Thyroid gland (tissue), 4 donors: ENCODE measurements around the gene MORF4L1. TPM values are rescaled to one million over a fixed set of nuclear protein-coding genes. Genes with fewer than 3 reads are reported as not detected.

Source experiments
- DNase-seq, 2 donors: peaks; one replicate each; pipeline ENCODE4 v3.0.0-alpha.2; 2019
- H3K27ac ChIP-seq, 3 donors: fragments of 200-600 bp; sonication (generic); 1 replicate in 2 of 3; 2 replicates in 1 of 3; pipeline ENCODE4 v1.5.1; 2016 to 2019; ENCODE audit warnings: mild to moderate bottlenecking in 1 of 3, moderate library complexity in 1 of 3
- H3K27me3 ChIP-seq: fragments of 200-600 bp; sonication (generic); one replicate; pipeline ENCODE4 v1.5.1; 2019
- H3K36me3 ChIP-seq, 2 donors: fragments of 200-600 bp; sonication (generic); one replicate each; pipeline ENCODE4 v1.5.1; 2016 to 2019
- H3K4me1 ChIP-seq, 2 donors: fragments of 200-600 bp; sonication (generic); one replicate each; pipeline ENCODE4 v1.5.1; 2017 to 2019
- H3K4me3 ChIP-seq, 3 donors: fragments of 200-600 bp; sonication (generic); replicated peaks in 1 of 3; 1 replicate in 2 of 3; 2 replicates in 1 of 3; pipeline ENCODE4 v1.5.1; 2016; ENCODE audit warnings: mild to moderate bottlenecking in 1 of 3
- H3K9me3 ChIP-seq: fragments of 200-600 bp; sonication (generic); one replicate; pipeline ENCODE4 v1.5.1; 2017
- CTCF ChIP-seq, 6 experiments: fragments of 200-600 bp in 3 of 6; fragments of 450-650 bp in 3 of 6; sonication (generic) in 3 of 6; IDR thresholded peaks; one replicate each; pipeline ENCODE4 v1.5.1; 2016 to 2019; ENCODE audit warnings: antibody characterized with exemption in 6 of 6, mild to moderate bottlenecking in 2 of 6, inconsistent platforms in 1 of 6, moderate library complexity in 1 of 6
- POLR2A ChIP-seq, 2 donors: fragments of 450-650 bp; IDR thresholded peaks; one replicate each; pipeline ENCODE4 v1.6.1; 2017; ENCODE audit warnings: antibody characterized with exemption in 2 of 2, mild to moderate bottlenecking in 2 of 2, moderate library complexity in 1 of 2
- WGBS, 2 donors: methylation state at CpG; one replicate each; pipeline ENCODE4 v1.1.5; 2017; 5-methylcytosine and 5-hydroxymethylcytosine counted together
- intact Hi-C: fragments of 100-400 bp; cut with DNase I; formaldehyde crosslinking; loops from one replicate; pipeline ENCODE4 v1.15.1; 2023
- total RNA-seq, 4 donors: library from RNA; depleted of rRNA; stranded (reverse); fragments of >200 nt; gene quantifications; one replicate each; pipeline ENCODE4 v1.2.3, GENCODE V29; 2016

Gene MORF4L1
- total RNA-seq, 4 donors from 2014 or later: 264 to 326 (median 298) TPM

- DNase-seq: no peak
- Histone ChIP-seq H3K36me3 (no peaks in the 10 kb centered on the region), H3K27ac (no peak overlapping the region), H3K27me3 (no peaks in the 10 kb centered on the region), H3K4me1 (peaks cover 0 to 2% of the 10 kb centered on the region in 2 donors), H3K4me3 (no peak overlapping the region), H3K9me3 (no peaks in the 10 kb centered on the region)
- TF ChIP-seq POLR2A (IDR thresholded peaks at IDR 0.05) (no peak), CTCF (IDR thresholded peaks at IDR 0.05) (no peak)
- 90 to 94% methylated on average over 14 of the region's 14 CpGs for WGBS, 2 donors
- intact Hi-C loops: no loop called here
Measured at GRCh38 chr15:78928616-78929093, 56.0 kb downstream of the MORF4L1 start.

GRCh38 chr15:78929536-78930264, 57.0 kb downstream of the MORF4L1 start:
- no peak for DNase-seq
- Histone ChIP-seq H3K27ac (no peak overlapping the region), H3K4me3 (no peak overlapping the region), H3K4me1 (peaks cover 0 to 11% of the 10 kb centered on the region in 2 donors), H3K9me3 (no peaks in the 10 kb centered on the region), H3K36me3 (no peaks in the 10 kb centered on the region), H3K27me3 (no peaks in the 10 kb centered on the region)
- 85 to 87% methylated on average over 11 to 15 of the region's 16 CpGs for WGBS, 2 donors
- intact Hi-C loops: no loop called here
- TF ChIP-seq POLR2A (IDR thresholded peaks at IDR 0.05): no peak
- no peak for TF ChIP-seq CTCF (IDR thresholded peaks at IDR 0.05)

DNA sequence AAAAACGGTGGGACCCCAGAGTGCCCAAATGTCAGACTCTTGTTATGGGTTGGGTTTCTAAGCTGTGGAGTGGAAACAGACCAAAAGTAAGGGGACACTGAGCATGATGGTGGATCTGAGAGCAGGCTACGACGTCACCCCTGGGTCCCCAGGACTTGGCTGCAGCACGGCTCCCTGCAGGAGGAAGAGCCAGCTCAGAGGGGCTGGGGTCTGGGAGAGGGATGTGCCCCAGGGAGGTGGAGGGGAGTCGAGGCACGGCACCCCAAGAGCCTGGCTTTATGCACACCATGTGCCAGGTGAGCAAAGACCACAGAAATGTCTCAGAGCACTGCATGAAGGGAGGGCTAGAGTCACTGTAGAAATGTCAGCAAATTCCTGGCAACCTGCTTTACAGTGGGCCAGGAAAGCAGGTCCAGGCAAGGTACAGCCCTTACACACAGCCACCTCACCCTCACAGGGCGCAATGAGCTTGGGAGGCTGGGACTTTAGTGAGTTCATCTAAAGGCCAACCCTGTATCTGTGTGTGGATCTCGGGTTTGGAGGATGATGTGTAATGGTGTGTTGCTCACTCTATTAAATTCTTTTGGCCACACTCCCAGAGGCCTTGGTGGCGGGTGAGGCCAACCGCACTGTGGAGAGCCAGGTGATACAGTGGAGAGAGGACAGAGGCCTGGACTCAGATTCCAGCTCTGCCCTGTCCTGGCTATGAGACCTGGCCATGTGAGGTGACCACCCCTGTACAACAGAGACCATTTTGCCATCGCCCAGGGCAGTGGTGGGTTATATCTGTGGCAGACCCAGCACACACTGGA, 58.1 kb downstream of the MORF4L1 start:
- Histone ChIP-seq H3K36me3 (no peaks in the 10 kb centered on the region), H3K27me3 (no peaks in the 10 kb centered on the region), H3K9me3 (no peaks in the 10 kb centered on the region), H3K27ac (no peak overlapping the region), H3K4me3 (no peak overlapping the region), H3K4me1 (peaks cover 0 to 11% of the 10 kb centered on the region in 2 donors)
- intact Hi-C loops: no loop called here
- peak; percentile 27 to 38 for DNase-seq
- TF ChIP-seq CTCF (IDR thresholded peaks at IDR 0.05): no peak
- TF ChIP-seq POLR2A (IDR thresholded peaks at IDR 0.05): no peak
- 73 to 74% methylated on average over 9 to 10 of the region's 11 CpGs for WGBS, 2 donors

- WGBS, 2 donors: 88 to 91% methylated on average over 20 to 21 of the region's 21 CpGs
- intact Hi-C loops: no loop called here
- DNase-seq: no peak
- H3K27me3 ChIP-seq: no peaks in the 10 kb centered on the region
- H3K27ac ChIP-seq: no peak overlapping the region
- no peaks in the 10 kb centered on the region for H3K9me3 ChIP-seq
- H3K4me3 ChIP-seq: no peak overlapping the region
- TF ChIP-seq POLR2A (IDR thresholded peaks at IDR 0.05) (no peak), CTCF (IDR thresholded peaks at IDR 0.05) (no peak)
- H3K4me1 ChIP-seq: peaks cover 0 to 11% of the 10 kb centered on the region in 2 donors
- no peaks in the 10 kb centered on the region for H3K36me3 ChIP-seq
Measured at GRCh38 chr15:78931439-78932257, 59.0 kb downstream of the MORF4L1 start.
